Neural progenitor cell (in vitro differentiated cells): Measurements from ENCODE around the gene CALN1. TPM values are rescaled to one million over a fixed set of nuclear protein-coding genes. Genes with fewer than 3 reads are reported as not detected.
"Not testable (repeated sequence)": the region's sequence is repeated elsewhere in the genome, so short reads cannot be mapped to it uniquely, and the experiment has no call there.

Experiments used
- DNase-seq: peaks from one replicate; pipeline ENCODE4 v3.0.0-alpha.2; 2016; ENCODE audit warnings: low spot score
- H2AFZ ChIP-seq: fragments of 200-600 bp; sonication (generic); replicated peaks from 2 replicates; pipeline ENCODE4 v1.6.1; 2016; ENCODE audit warnings: antibody characterized with exemption
- H3F3A ChIP-seq: fragments of 200-600 bp; sonication (generic); 2 replicates; pipeline ENCODE4 v1.6.1; 2016; ENCODE audit warnings: antibody characterized with exemption, low read depth
- H3K27ac ChIP-seq: fragments of 200-600 bp; sonication (generic); 2 replicates; pipeline ENCODE4 v1.5.1; 2016; ENCODE audit warnings: mild to moderate bottlenecking
- H3K27me3 ChIP-seq: fragments of 200-600 bp; sonication (generic); 2 replicates; pipeline ENCODE4 v1.6.1; 2016; ENCODE audit warnings: mild to moderate bottlenecking, moderate library complexity
- H3K36me3 ChIP-seq: fragments of 200-600 bp; sonication (generic); 2 replicates; pipeline ENCODE4 v1.5.1; 2016
- H3K4me1 ChIP-seq: fragments of 200-600 bp; sonication (generic); 2 replicates; pipeline ENCODE4 v1.6.1; 2016; ENCODE audit warnings: mixed run types
- H3K4me2 ChIP-seq: fragments of 200-600 bp; sonication (generic); 2 replicates; pipeline ENCODE4 v1.6.1; 2016
- H3K4me3 ChIP-seq: fragments of 200-600 bp; sonication (generic); 2 replicates; pipeline ENCODE4 v1.5.1; 2016
- H3K79me2 ChIP-seq: fragments of 200-600 bp; sonication (generic); 2 replicates; pipeline ENCODE4 v1.6.1; 2016; ENCODE audit warnings: low read depth
- H3K9ac ChIP-seq: fragments of 200-600 bp; sonication (generic); 2 replicates; pipeline ENCODE4 v1.6.1; 2016
- H3K9me3 ChIP-seq: fragments of 200-600 bp; sonication (generic); 2 replicates; pipeline ENCODE4 v1.5.1; 2016; ENCODE audit warnings: low read depth
- H4K20me1 ChIP-seq: fragments of 200-600 bp; sonication (generic); 2 replicates; pipeline ENCODE4 v1.6.1; 2016; ENCODE audit warnings: low read depth
- H3K27ac Mint-ChIP-seq: 3 replicates; pipeline ENCODE4 v1.8.0; 2021; ENCODE audit warnings: mixed read lengths
- H3K27me3 Mint-ChIP-seq: 2 replicates; pipeline ENCODE4 v1.8.0; 2022; ENCODE audit warnings: low read depth, mild to moderate bottlenecking, inconsistent platforms, moderate library complexity, mixed read lengths; ENCODE audit not compliant: insufficient read depth
- H3K36me3 Mint-ChIP-seq: 3 replicates; pipeline ENCODE4 v1.8.0; 2021; ENCODE audit warnings: mixed read lengths
- H3K4me1 Mint-ChIP-seq: 3 replicates; pipeline ENCODE4 v1.8.0; 2021; ENCODE audit warnings: mixed read lengths
- H3K4me3 Mint-ChIP-seq: 3 replicates; pipeline ENCODE4 v1.8.0; 2021; ENCODE audit warnings: mild to moderate bottlenecking, moderate library complexity, mixed read lengths
- H3K9me3 Mint-ChIP-seq: 3 replicates; pipeline ENCODE4 v1.8.0; 2020; ENCODE audit warnings: mixed read lengths
- CTCF ChIP-seq: fragments of 200-600 bp; sonication (generic); IDR thresholded peaks from 2 replicates; pipeline ENCODE4 v1.5.1; 2017; ENCODE audit warnings: antibody characterized with exemption, mild to moderate bottlenecking
- EZH2 ChIP-seq: fragments of 200-600 bp; sonication (generic); IDR thresholded peaks from 2 replicates; pipeline ENCODE4 v1.6.1; 2017; ENCODE audit warnings: antibody characterized with exemption, mild to moderate bottlenecking, moderate library complexity
- EZH2phosphoT487 ChIP-seq: fragments of 200-600 bp; sonication (generic); IDR thresholded peaks from 2 replicates; pipeline ENCODE4 v1.6.1; 2017; ENCODE audit warnings: antibody characterized with exemption
- total RNA-seq: library from RNA; depleted of rRNA; stranded (reverse); fragments of >200 nt; gene quantifications from 2 replicates; pipeline ENCODE4 v1.2.3, GENCODE V29; 2015; ENCODE audit warnings: low replicate concordance

The CALN1 gene
- 1.9 and 3.1 TPM in 2 replicates for total RNA-seq

- H3K4me3 ChIP-seq, H3K4me3 Mint-ChIP-seq, H3K4me1 Mint-ChIP-seq, DNase-seq, H3K4me2 ChIP-seq, H3K27me3 Mint-ChIP-seq, H3K27ac Mint-ChIP-seq, H2AFZ ChIP-seq, H3K27ac ChIP-seq, H3K9me3 ChIP-seq, H3F3A ChIP-seq, H4K20me1 ChIP-seq, H3K36me3 Mint-ChIP-seq, H3K79me2 ChIP-seq, H3K4me1 ChIP-seq, H3K9me3 Mint-ChIP-seq, H3K36me3 ChIP-seq, H3K27me3 ChIP-seq, H3K9ac ChIP-seq: not testable (repeated sequence)
Observed at GRCh38 chr7:72412121-72412618, at the start of gene CALN1. Gene CALN1, minus strand, starts transcription at chr7:72412338.

DNA sequence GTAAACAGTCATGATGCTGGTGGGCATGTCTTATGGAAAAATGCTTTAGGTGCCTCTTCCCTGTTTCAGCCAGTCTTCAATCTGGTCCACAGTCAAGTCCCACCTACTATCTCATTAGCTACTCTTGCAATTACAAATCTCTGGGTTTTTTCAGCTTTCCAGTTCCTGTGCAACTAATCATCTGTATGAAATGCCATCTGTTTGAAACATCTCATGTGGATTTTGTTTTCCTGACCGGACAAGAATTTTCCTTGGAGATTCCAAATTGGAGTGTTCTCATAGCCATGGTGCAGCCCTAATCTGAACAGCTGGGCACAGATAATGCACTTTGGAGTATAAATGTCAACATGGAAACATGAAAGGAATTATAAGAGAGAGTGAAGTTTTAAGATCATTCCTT is 41.3 kb upstream of the CALN1 start:
- no peaks in the 10 kb centered on the region for H3K9me3 ChIP-seq
- H2AFZ ChIP-seq: no peak overlapping the region
- no peaks in the 10 kb centered on the region for H3K36me3 ChIP-seq
- no peaks in the 10 kb centered on the region for H3K79me2 ChIP-seq
- no peaks in the 10 kb centered on the region for H3K4me1 ChIP-seq
- H3K4me3 ChIP-seq: no peak overlapping the region
- no peak for DNase-seq
- H3K4me2 ChIP-seq: no peak overlapping the region
- Mint-ChIP-seq H3K36me3 (no peaks in the 10 kb centered on the region), H3K9me3 (peaks cover 6% of the 10 kb centered on the region), H3K27me3 (peaks cover 13% of the 10 kb centered on the region), H3K27ac (no peak overlapping the region), H3K4me3 (no peak overlapping the region), H3K4me1 (no peaks in the 10 kb centered on the region)
- no peaks in the 10 kb centered on the region for H3K27me3 ChIP-seq
- no peak overlapping the region for H3K9ac ChIP-seq
- no peaks in the 10 kb centered on the region for H4K20me1 ChIP-seq
- no peak overlapping the region for H3K27ac ChIP-seq
- TF ChIP-seq EZH2phosphoT487 (no peak), CTCF (no peak), EZH2 (no peak)
- no peaks in the 10 kb centered on the region for H3F3A ChIP-seq

DNA sequence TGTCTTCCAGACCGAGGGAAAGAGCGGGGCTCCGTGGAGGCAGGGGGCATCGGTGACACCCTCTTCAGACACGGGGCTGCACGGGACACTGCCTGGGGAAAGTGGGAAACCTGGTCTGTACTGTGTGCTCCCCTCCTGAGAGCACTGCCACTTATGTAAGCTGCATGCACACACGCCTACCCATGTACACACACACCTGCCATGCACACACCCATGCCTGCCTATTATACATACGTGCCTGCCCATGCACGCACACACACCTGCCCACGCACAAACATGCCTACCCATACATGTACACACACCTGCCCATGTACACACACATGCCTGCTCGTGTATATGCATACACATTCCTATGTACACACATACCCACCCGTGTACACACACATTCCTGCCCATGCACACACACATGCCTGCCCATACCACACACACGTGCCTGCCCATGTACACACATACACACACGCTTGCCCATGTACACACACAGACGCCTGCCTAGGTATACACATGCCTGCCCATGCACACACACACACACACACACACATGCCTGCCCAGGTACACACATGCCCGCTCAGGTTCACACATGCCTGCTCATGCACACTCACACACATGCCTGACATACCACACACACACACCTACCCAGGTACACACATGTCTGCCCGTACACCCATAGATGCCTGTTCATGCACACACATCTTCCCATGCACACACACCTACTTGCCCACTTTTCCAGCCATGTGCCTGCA is 35.5 kb upstream of the CALN1 start:
- Mint-ChIP-seq H3K36me3 (no peaks in the 10 kb centered on the region), H3K27ac (no peak overlapping the region), H3K27me3 (peaks cover 15% of the 10 kb centered on the region), H3K9me3 (peaks cover 3% of the 10 kb centered on the region), H3K4me1 (peaks cover 38% of the 10 kb centered on the region), H3K4me3 (peak overlapping the region; percentile 33)
- Histone ChIP-seq H3K4me1 (peaks cover 22% of the 10 kb centered on the region), H2AFZ (no peak overlapping the region), H3K9ac (no peak overlapping the region), H3F3A (no peaks in the 10 kb centered on the region), H3K9me3 (no peaks in the 10 kb centered on the region), H3K79me2 (no peaks in the 10 kb centered on the region), H3K4me2 (no peak overlapping the region), H4K20me1 (no peaks in the 10 kb centered on the region), H3K4me3 (no peak overlapping the region), H3K27ac (no peak overlapping the region), H3K27me3 (peaks cover 5% of the 10 kb centered on the region), H3K36me3 (no peaks in the 10 kb centered on the region)
- no peak for DNase-seq
- TF ChIP-seq EZH2phosphoT487 (no peak), CTCF (no peak), EZH2 (no peak)
